A549 (cell line): Measurements from ENCODE around the gene ANK2.

Experiments used
- JUNB ChIP-seq: fragments of >200 bp; sonication (Bioruptor Twin); formaldehyde crosslinking; IDR thresholded peaks from 2 replicates; pipeline ENCODE4 v1.6.1; 2016
- MAFK ChIP-seq: fragments of 450-650 bp; IDR thresholded peaks from 2 replicates; pipeline ENCODE4 v1.6.1; 2014; ENCODE audit not compliant: partially characterized antibody
- POLR2A ChIP-seq: IDR thresholded peaks from 2 replicates; pipeline ENCODE4 v1.6.1; 2012; ENCODE audit warnings: mild to moderate bottlenecking, low read length
- RAD21 ChIP-seq, 2 experiments: fragments of >200 bp in 1 of 2; sonication (Bioruptor Twin) in 1 of 2; formaldehyde crosslinking in 1 of 2; IDR thresholded peaks in 1 of 2; conservative IDR thresholded peaks in 1 of 2; 2 replicates in 1 of 2; 3 replicates in 1 of 2; pipeline ENCODE4 v1.6.1; 2012 to 2018; ENCODE audit warnings: inconsistent platforms in 1 of 2
- RFX5 ChIP-seq: fragments of 450-650 bp; IDR thresholded peaks from 2 replicates; pipeline ENCODE4 v1.7.1; 2014; ENCODE audit warnings: antibody characterized with exemption, mild to moderate bottlenecking, moderate library complexity
- RNF2 ChIP-seq: fragments of 200-600 bp; sonication (generic); IDR thresholded peaks from 2 replicates; pipeline ENCODE4 v1.6.1; 2016; ENCODE audit warnings: low read depth, mild to moderate bottlenecking, antibody characterized with exemption, moderate library complexity, borderline replicate concordance
- TFCP2L1 ChIP-seq: fragments of 250-450 bp; sonication (Bioruptor Pico); IDR thresholded peaks from 2 replicates; pipeline ENCODE4 v1.5.0; 2021; ENCODE audit warnings: mild to moderate bottlenecking
- TF ChIP-seq, protein P1 (sequence below): fragments of >200 bp; sonication (Bioruptor Twin); formaldehyde crosslinking; IDR thresholded peaks from 3 replicates; pipeline ENCODE4 v1.5.1; 2016
- TF ChIP-seq, protein P2 (sequence below): fragments of 200-600 bp; sonication (generic); IDR thresholded peaks from 2 replicates; pipeline ENCODE4 v1.6.1; 2016; ENCODE audit warnings: antibody characterized with exemption, mild to moderate bottlenecking, moderate library complexity
- TF ChIP-seq, protein P3 (sequence below): fragments of 250-450 bp; sonication (Bioruptor Pico); IDR thresholded peaks from 2 replicates; pipeline ENCODE4 v1.5.0; 2021; ENCODE audit warnings: mild to moderate bottlenecking, moderate library complexity, borderline replicate concordance
- TF ChIP-seq, protein P4 (sequence below): IDR thresholded peaks from 2 replicates; pipeline ENCODE4 v1.6.1; 2012; ENCODE audit warnings: low read depth, borderline replicate concordance

DNA sequence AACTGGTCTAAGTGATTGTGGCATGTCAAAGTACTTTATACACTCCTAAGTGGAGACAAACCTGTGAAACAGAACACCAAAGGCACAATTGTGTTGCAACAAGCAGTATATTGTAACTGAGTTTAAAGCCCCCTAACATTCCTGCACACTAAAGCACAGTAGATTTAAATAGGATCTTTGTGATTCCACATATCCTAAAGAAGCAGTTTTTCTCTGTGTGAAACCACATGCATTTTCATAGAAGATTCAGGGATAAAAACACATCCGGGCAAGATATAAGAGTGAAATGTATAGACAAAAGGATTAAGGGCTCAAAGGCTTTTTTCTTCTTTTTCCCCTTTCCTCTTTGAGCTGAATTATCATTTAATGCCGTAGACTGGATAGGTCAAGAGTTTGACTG, 82.2 kb downstream of the ANK2 start:
- TF ChIP-seq POLR2A (no peak), RFX5 (no peak), JUNB (no peak), TFCP2L1 (CRISPR knock-in tag) (no peak), MAFK (no peak), RAD21 (conservative IDR thresholded peaks at IDR 0.05 in 1 of 2, IDR thresholded peaks at IDR 0.05 in 1 of 2) (no peak), RNF2 (no peak)
- TF ChIP-seq, protein P1, sequence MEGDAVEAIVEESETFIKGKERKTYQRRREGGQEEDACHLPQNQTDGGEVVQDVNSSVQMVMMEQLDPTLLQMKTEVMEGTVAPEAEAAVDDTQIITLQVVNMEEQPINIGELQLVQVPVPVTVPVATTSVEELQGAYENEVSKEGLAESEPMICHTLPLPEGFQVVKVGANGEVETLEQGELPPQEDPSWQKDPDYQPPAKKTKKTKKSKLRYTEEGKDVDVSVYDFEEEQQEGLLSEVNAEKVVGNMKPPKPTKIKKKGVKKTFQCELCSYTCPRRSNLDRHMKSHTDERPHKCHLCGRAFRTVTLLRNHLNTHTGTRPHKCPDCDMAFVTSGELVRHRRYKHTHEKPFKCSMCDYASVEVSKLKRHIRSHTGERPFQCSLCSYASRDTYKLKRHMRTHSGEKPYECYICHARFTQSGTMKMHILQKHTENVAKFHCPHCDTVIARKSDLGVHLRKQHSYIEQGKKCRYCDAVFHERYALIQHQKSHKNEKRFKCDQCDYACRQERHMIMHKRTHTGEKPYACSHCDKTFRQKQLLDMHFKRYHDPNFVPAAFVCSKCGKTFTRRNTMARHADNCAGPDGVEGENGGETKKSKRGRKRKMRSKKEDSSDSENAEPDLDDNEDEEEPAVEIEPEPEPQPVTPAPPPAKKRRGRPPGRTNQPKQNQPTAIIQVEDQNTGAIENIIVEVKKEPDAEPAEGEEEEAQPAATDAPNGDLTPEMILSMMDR: no peak
- TF ChIP-seq, protein P2, sequence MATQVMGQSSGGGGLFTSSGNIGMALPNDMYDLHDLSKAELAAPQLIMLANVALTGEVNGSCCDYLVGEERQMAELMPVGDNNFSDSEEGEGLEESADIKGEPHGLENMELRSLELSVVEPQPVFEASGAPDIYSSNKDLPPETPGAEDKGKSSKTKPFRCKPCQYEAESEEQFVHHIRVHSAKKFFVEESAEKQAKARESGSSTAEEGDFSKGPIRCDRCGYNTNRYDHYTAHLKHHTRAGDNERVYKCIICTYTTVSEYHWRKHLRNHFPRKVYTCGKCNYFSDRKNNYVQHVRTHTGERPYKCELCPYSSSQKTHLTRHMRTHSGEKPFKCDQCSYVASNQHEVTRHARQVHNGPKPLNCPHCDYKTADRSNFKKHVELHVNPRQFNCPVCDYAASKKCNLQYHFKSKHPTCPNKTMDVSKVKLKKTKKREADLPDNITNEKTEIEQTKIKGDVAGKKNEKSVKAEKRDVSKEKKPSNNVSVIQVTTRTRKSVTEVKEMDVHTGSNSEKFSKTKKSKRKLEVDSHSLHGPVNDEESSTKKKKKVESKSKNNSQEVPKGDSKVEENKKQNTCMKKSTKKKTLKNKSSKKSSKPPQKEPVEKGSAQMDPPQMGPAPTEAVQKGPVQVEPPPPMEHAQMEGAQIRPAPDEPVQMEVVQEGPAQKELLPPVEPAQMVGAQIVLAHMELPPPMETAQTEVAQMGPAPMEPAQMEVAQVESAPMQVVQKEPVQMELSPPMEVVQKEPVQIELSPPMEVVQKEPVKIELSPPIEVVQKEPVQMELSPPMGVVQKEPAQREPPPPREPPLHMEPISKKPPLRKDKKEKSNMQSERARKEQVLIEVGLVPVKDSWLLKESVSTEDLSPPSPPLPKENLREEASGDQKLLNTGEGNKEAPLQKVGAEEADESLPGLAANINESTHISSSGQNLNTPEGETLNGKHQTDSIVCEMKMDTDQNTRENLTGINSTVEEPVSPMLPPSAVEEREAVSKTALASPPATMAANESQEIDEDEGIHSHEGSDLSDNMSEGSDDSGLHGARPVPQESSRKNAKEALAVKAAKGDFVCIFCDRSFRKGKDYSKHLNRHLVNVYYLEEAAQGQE: no peak
- TF ChIP-seq, protein P3, sequence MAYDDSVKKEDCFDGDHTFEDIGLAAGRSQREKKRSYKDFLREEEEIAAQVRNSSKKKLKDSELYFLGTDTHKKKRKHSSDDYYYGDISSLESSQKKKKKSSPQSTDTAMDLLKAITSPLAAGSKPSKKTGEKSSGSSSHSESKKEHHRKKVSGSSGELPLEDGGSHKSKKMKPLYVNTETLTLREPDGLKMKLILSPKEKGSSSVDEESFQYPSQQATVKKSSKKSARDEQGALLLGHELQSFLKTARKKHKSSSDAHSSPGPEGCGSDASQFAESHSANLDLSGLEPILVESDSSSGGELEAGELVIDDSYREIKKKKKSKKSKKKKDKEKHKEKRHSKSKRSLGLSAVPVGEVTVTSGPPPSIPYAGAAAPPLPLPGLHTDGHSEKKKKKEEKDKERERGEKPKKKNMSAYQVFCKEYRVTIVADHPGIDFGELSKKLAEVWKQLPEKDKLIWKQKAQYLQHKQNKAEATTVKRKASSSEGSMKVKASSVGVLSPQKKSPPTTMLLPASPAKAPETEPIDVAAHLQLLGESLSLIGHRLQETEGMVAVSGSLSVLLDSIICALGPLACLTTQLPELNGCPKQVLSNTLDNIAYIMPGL: no peak
- TF ChIP-seq, protein P4, sequence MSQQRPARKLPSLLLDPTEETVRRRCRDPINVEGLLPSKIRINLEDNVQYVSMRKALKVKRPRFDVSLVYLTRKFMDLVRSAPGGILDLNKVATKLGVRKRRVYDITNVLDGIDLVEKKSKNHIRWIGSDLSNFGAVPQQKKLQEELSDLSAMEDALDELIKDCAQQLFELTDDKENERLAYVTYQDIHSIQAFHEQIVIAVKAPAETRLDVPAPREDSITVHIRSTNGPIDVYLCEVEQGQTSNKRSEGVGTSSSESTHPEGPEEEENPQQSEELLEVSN: no peak
